ENCODE results near the gene PIRT.
"Not testable (repeated sequence)": the region's sequence is repeated elsewhere in the genome, so short reads cannot be mapped to it uniquely, and the experiment has no call there.

PIRT gene

GRCh38 chr17:10859051-10859450 lies 21.2 kb upstream of the PIRT start:
- Histone ChIP-seq H2BK12ac (ENCODE audit: low read length) (no peak overlapping the region), H3K4me3 (ENCODE audit: low read length in 2 of 2) (no peak overlapping the region), H4K91ac (ENCODE audit: low read depth, low read length, poor library complexity) (no peak overlapping the region), H3K4me1 (ENCODE audit: control insufficient read depth in 2 of 2, insufficient read depth in 1 of 2, low read depth in 1 of 2, low read length in 2 of 2) (no peaks in the 10 kb centered on the region), H3K9me3 (replicated peaks in 1 of 2; ENCODE audit: control insufficient read depth in 2 of 2, insufficient read depth in 1 of 2, low read depth in 1 of 2, low read length in 2 of 2) (no peaks in the 10 kb centered on the region), H3K27me3 (ENCODE audit: control insufficient read depth in 3 of 3, insufficient read depth in 3 of 3, low read depth in 1 of 3, low read length in 3 of 3) (no peaks in the 10 kb centered on the region), H2AFZ (ENCODE audit: low read length) (no peak overlapping the region), H3K18ac (ENCODE audit: low read length) (no peak overlapping the region), H3K14ac (ENCODE audit: low read length) (no peak overlapping the region), H2BK120ac (ENCODE audit: low read depth, low read length) (no peak overlapping the region), H2BK5ac (ENCODE audit: low read length) (no peak overlapping the region), H3K4ac (ENCODE audit: low read length) (no peak overlapping the region), H3K9ac (ENCODE audit: low read depth, low read length, poor library complexity) (no peak overlapping the region), H2AK5ac (ENCODE audit: low read depth, low read length) (no peak overlapping the region), H3K27ac (replicated peaks; ENCODE audit: low read length) (no peak overlapping the region), H3K23ac (ENCODE audit: low read depth, low read length, poor library complexity) (no peak overlapping the region), H3K79me1 (ENCODE audit: low read depth, low read length) (no peaks in the 10 kb centered on the region), H4K8ac (ENCODE audit: low read depth, low read length) (no peak overlapping the region), H2BK15ac (ENCODE audit: low read length) (no peak overlapping the region), H3K4me2 (ENCODE audit: insufficient read depth, low read length, poor library complexity, severe bottlenecking) (no peak overlapping the region), H3K36me3 (replicated peaks in 1 of 2; ENCODE audit: control insufficient read depth in 2 of 2, insufficient read depth in 2 of 2, low read length in 2 of 2) (no peaks in the 10 kb centered on the region)
- WGBS, 2 donors (ENCODE audit: extremely low coverage in 2 of 2, insufficient read length in 2 of 2, insufficient replicate concordance in 1 of 2) = no CpG with 5 or more reads among the region's 3 CpGs
- no peak for DNase-seq (ENCODE audit: low spot score)

- H2BK12ac ChIP-seq (ENCODE audit: low read length) = no peak overlapping the region
- DNase-seq (ENCODE audit: low spot score) = no peak
- no peak overlapping the region for H2BK5ac ChIP-seq (ENCODE audit: low read length)
- no peak overlapping the region for H2BK120ac ChIP-seq (ENCODE audit: low read depth, low read length)
- no peak overlapping the region for H3K4me2 ChIP-seq (ENCODE audit: insufficient read depth, low read length, poor library complexity, severe bottlenecking)
- no peak overlapping the region for H3K14ac ChIP-seq (ENCODE audit: low read length)
- H2BK15ac ChIP-seq (ENCODE audit: low read length) = no peak overlapping the region
- no peak overlapping the region for H4K8ac ChIP-seq (ENCODE audit: low read depth, low read length)
- H3K9me3 ChIP-seq (replicated peaks in 1 of 2; ENCODE audit: control insufficient read depth in 2 of 2, insufficient read depth in 1 of 2, low read depth in 1 of 2, low read length in 2 of 2) = no peaks in the 10 kb centered on the region
- no peak overlapping the region for H2AK5ac ChIP-seq (ENCODE audit: low read depth, low read length)
- H3K27me3 ChIP-seq (ENCODE audit: control insufficient read depth in 3 of 3, insufficient read depth in 3 of 3, low read depth in 1 of 3, low read length in 3 of 3) = no peaks in the 10 kb centered on the region
- no peak overlapping the region for H3K4ac ChIP-seq (ENCODE audit: low read length)
- WGBS, 2 donors (ENCODE audit: extremely low coverage in 2 of 2, insufficient read length in 2 of 2, insufficient replicate concordance in 1 of 2) = no CpG with 5 or more reads among the region's 4 CpGs
- H2AFZ ChIP-seq (ENCODE audit: low read length) = no peak overlapping the region
- H3K4me3 ChIP-seq (ENCODE audit: low read length in 2 of 2) = no peak overlapping the region
- no peak overlapping the region for H3K9ac ChIP-seq (ENCODE audit: low read depth, low read length, poor library complexity)
- no peak overlapping the region for H3K18ac ChIP-seq (ENCODE audit: low read length)
- H3K79me1 ChIP-seq (ENCODE audit: low read depth, low read length) = no peaks in the 10 kb centered on the region
- H3K27ac ChIP-seq (replicated peaks; ENCODE audit: low read length) = no peak overlapping the region
- no peak overlapping the region for H3K23ac ChIP-seq (ENCODE audit: low read depth, low read length, poor library complexity)
- H4K91ac ChIP-seq (ENCODE audit: low read depth, low read length, poor library complexity) = no peak overlapping the region
- no peaks in the 10 kb centered on the region for H3K36me3 ChIP-seq (replicated peaks in 1 of 2; ENCODE audit: control insufficient read depth in 2 of 2, insufficient read depth in 2 of 2, low read length in 2 of 2)
- no peaks in the 10 kb centered on the region for H3K4me1 ChIP-seq (ENCODE audit: control insufficient read depth in 2 of 2, insufficient read depth in 1 of 2, low read depth in 1 of 2, low read length in 2 of 2)
These were observed 20.1 kb upstream of the PIRT start for GRCh38 chr17:10857976-10858375.

GRCh38 chr17:10846636-10847035 lies 8.7 kb upstream of the PIRT start:
- H3K9me3 ChIP-seq (replicated peaks in 1 of 2; ENCODE audit: control insufficient read depth in 2 of 2, insufficient read depth in 1 of 2, low read depth in 1 of 2, low read length in 2 of 2); H2BK5ac ChIP-seq (ENCODE audit: low read length); H2BK120ac ChIP-seq (ENCODE audit: low read depth, low read length); H2BK15ac ChIP-seq (ENCODE audit: low read length); H3K79me1 ChIP-seq (ENCODE audit: low read depth, low read length); H2AK5ac ChIP-seq (ENCODE audit: low read depth, low read length); H2AFZ ChIP-seq (ENCODE audit: low read length); H3K4ac ChIP-seq (ENCODE audit: low read length); DNase-seq (ENCODE audit: low spot score); H2BK12ac ChIP-seq (ENCODE audit: low read length); H3K9ac ChIP-seq (ENCODE audit: low read depth, low read length, poor library complexity); H3K4me2 ChIP-seq (ENCODE audit: insufficient read depth, low read length, poor library complexity, severe bottlenecking); H3K14ac ChIP-seq (ENCODE audit: low read length); H3K4me1 ChIP-seq (ENCODE audit: control insufficient read depth in 2 of 2, insufficient read depth in 1 of 2, low read depth in 1 of 2, low read length in 2 of 2); H3K36me3 ChIP-seq (replicated peaks in 1 of 2; ENCODE audit: control insufficient read depth in 2 of 2, insufficient read depth in 2 of 2, low read length in 2 of 2); H4K8ac ChIP-seq (ENCODE audit: low read depth, low read length); H4K91ac ChIP-seq (ENCODE audit: low read depth, low read length, poor library complexity); H3K18ac ChIP-seq (ENCODE audit: low read length); H3K27ac ChIP-seq (replicated peaks; ENCODE audit: low read length): not testable (repeated sequence)
- H3K27me3 ChIP-seq (ENCODE audit: control insufficient read depth in 3 of 3, insufficient read depth in 3 of 3, low read depth in 1 of 3, low read length in 3 of 3) = peaks cover 0 to 19% (median 14%) of the 10 kb centered on the region in 3 experiments
- whole genome bisulfite sequencing, 2 donors (ENCODE audit: extremely low coverage in 2 of 2, insufficient read length in 2 of 2, insufficient replicate concordance in 1 of 2) = no CpG with 5 or more reads among the region's 6 CpGs
- peak overlapping the region in 1 of 2 donors; percentile 71 for H3K4me3 ChIP-seq (ENCODE audit: low read length in 2 of 2)
- peak overlapping the region; percentile 83 for H3K23ac ChIP-seq (ENCODE audit: low read depth, low read length, poor library complexity)

- no peak overlapping the region for H3K18ac ChIP-seq (ENCODE audit: low read length)
- H3K23ac ChIP-seq (ENCODE audit: low read depth, low read length, poor library complexity) = no peak overlapping the region
- H3K27me3 ChIP-seq (ENCODE audit: control insufficient read depth in 3 of 3, insufficient read depth in 3 of 3, low read depth in 1 of 3, low read length in 3 of 3) = peaks cover 0 to 17% (median 14%) of the 10 kb centered on the region in 3 experiments
- H3K36me3 ChIP-seq (replicated peaks in 1 of 2; ENCODE audit: control insufficient read depth in 2 of 2, insufficient read depth in 2 of 2, low read length in 2 of 2) = no peaks in the 10 kb centered on the region
- no CpG with 5 or more reads among the region's 6 CpGs for WGBS, 2 donors (ENCODE audit: extremely low coverage in 2 of 2, insufficient read length in 2 of 2, insufficient replicate concordance in 1 of 2)
- no peak overlapping the region for H2AFZ ChIP-seq (ENCODE audit: low read length)
- no peak overlapping the region for H3K4me3 ChIP-seq (ENCODE audit: low read length in 2 of 2)
- H2BK15ac ChIP-seq (ENCODE audit: low read length) = no peak overlapping the region
- no peak overlapping the region for H2BK120ac ChIP-seq (ENCODE audit: low read depth, low read length)
- H3K4me2 ChIP-seq (ENCODE audit: insufficient read depth, low read length, poor library complexity, severe bottlenecking) = no peak overlapping the region
- no peak overlapping the region for H2BK5ac ChIP-seq (ENCODE audit: low read length)
- no peak overlapping the region for H3K27ac ChIP-seq (replicated peaks; ENCODE audit: low read length)
- H4K8ac ChIP-seq (ENCODE audit: low read depth, low read length) = no peak overlapping the region
- no peak overlapping the region for H2AK5ac ChIP-seq (ENCODE audit: low read depth, low read length)
- no peak for DNase-seq (ENCODE audit: low spot score)
- no peak overlapping the region for H2BK12ac ChIP-seq (ENCODE audit: low read length)
- H4K91ac ChIP-seq (ENCODE audit: low read depth, low read length, poor library complexity) = no peak overlapping the region
- no peaks in the 10 kb centered on the region for H3K79me1 ChIP-seq (ENCODE audit: low read depth, low read length)
- H3K9ac ChIP-seq (ENCODE audit: low read depth, low read length, poor library complexity) = no peak overlapping the region
- H3K4me1 ChIP-seq (ENCODE audit: control insufficient read depth in 2 of 2, insufficient read depth in 1 of 2, low read depth in 1 of 2, low read length in 2 of 2) = peaks cover 0 to 2% of the 10 kb centered on the region in 2 donors
- H3K14ac ChIP-seq (ENCODE audit: low read length) = no peak overlapping the region
- H3K4ac ChIP-seq (ENCODE audit: low read length) = no peak overlapping the region
- H3K9me3 ChIP-seq (replicated peaks in 1 of 2; ENCODE audit: control insufficient read depth in 2 of 2, insufficient read depth in 1 of 2, low read depth in 1 of 2, low read length in 2 of 2) = peaks cover 0 to 3% of the 10 kb centered on the region in 2 donors
These were observed 7.5 kb upstream of the PIRT start for GRCh38 chr17:10845388-10845751.
